NCI-H460 (cell line): ENCODE results near the gene TSFM. TPM values are rescaled to one million over a fixed set of nuclear protein-coding genes. Genes with fewer than 3 reads are reported as not detected.
"Not testable (repeated sequence)": the region's sequence is repeated elsewhere in the genome, so short reads cannot be mapped to it uniquely, and the experiment has no call there.

Experiments used
- DNase-seq: peaks from one replicate; pipeline ENCODE4 v3.0.0-alpha.2; 2016; ENCODE audit warnings: low read depth; ENCODE audit errors: extremely low read depth
- total RNA-seq: library from RNA; depleted of rRNA; stranded (reverse); fragments of >200 nt; shearing (Covaris generic); gene quantifications from 2 replicates; pipeline ENCODE4 v1.2.3, GENCODE V29; 2014

TSFM gene
- total RNA-seq, 1 experiment from 2014 or later, result 53.8 TPM

- DNase-seq, result no peak
Measured at GRCh38 chr12:57760347-57760982, 22.1 kb upstream of the TSFM start.

GRCh38 chr12:57761391-57761998 is 21.1 kb upstream of the TSFM start:
- DNase-seq, result no peak

- DNase-seq, result no peak
Measured at GRCh38 chr12:57762463-57762862, 20.1 kb upstream of the TSFM start.

- DNase-seq, result no peak
Measured at GRCh38 chr12:57763881-57764661, 18.5 kb upstream of the TSFM start.

- DNase-seq, result no peak
Measured at GRCh38 chr12:57764662-57765002, 18.0 kb upstream of the TSFM start.

- DNase-seq, result no peak
Measured at GRCh38 chr12:57765003-57765697, 17.4 kb upstream of the TSFM start.

- no peak for DNase-seq
Measured at GRCh38 chr12:57765698-57766463, 16.7 kb upstream of the TSFM start.

GRCh38 chr12:57766464-57767304 is 15.9 kb upstream of the TSFM start, which contains the start of gene CYP27B1:
CYP27B1 (minus strand) TSS chr12:57767078; CDS start chr12:57767041, 37 bp downstream.
- DNase-seq, result peak; percentile 64

GRCh38 chr12:57767305-57767698 is 15.3 kb upstream of the TSFM start:
- DNase-seq, result no peak

- no peak for DNase-seq
Measured at GRCh38 chr12:57767876-57768275, 14.7 kb upstream of the TSFM start.

GRCh38 chr12:57769594-57769993 is 13.0 kb upstream of the TSFM start:
- DNase-seq, result no peak

- DNase-seq, result no peak
Measured at GRCh38 chr12:57770734-57771133, 11.9 kb upstream of the TSFM start.

GRCh38 chr12:57771236-57771872 is 11.2 kb upstream of the TSFM start:
- DNase-seq, result peak; percentile 91

GRCh38 chr12:57771873-57772428 is 10.6 kb upstream of the TSFM start, which contains the start of gene METTL1:
METTL1 (minus strand) TSS chr12:57772105; CDS start chr12:57772083, 22 bp downstream.
- peak; percentile 97 for DNase-seq

GRCh38 chr12:57772429-57773322 is 9.9 kb upstream of the TSFM start, which contains the start of gene EEF1AKMT3:
EEF1AKMT3 (plus strand) TSS chr12:57772614; CDS start chr12:57772725, 111 bp downstream.
- no peak for DNase-seq

- DNase-seq, result not testable (repeated sequence)
Measured at GRCh38 chr12:57774634-57775033, 8.0 kb upstream of the TSFM start.

GRCh38 chr12:57775044-57775443 is 7.5 kb upstream of the TSFM start:
- DNase-seq, result no peak
